Breast epithelium (tissue), 4 donors: ENCODE results near the gene CCT2. TPM values are rescaled to one million over a fixed set of nuclear protein-coding genes. Genes with fewer than 3 reads are reported as not detected.
"Not testable (repeated sequence)": the region's sequence is repeated elsewhere in the genome, so short reads cannot be mapped to it uniquely, and the experiment has no call there.

Experiments
- DNase-seq, 2 donors: peaks; one replicate each; pipeline ENCODE4 v3.0.0-alpha.2; 2019; ENCODE audit warnings: low spot score in 2 of 2
- H3K27ac ChIP-seq, 2 donors: fragments of 200-600 bp; sonication (generic) in 1 of 2; one replicate each; pipeline ENCODE4 v1.5.1; 2016 to 2019; ENCODE audit warnings: mild to moderate bottlenecking in 1 of 2
- H3K27me3 ChIP-seq, 2 donors: fragments of 200-600 bp; sonication (generic) in 1 of 2; one replicate each; pipeline versions ENCODE4 v1.5.1 to v1.6.0; 2017 to 2019; ENCODE audit warnings: control low read depth in 1 of 2, mild to moderate bottlenecking in 1 of 2
- H3K36me3 ChIP-seq: fragments of 200-600 bp; one replicate; pipeline ENCODE4 v1.5.1; 2019
- H3K4me1 ChIP-seq, 2 donors: fragments of 200-600 bp; sonication (generic); one replicate each; pipeline ENCODE4 v1.5.1; 2016 to 2019; ENCODE audit warnings: control low read depth in 1 of 2
- H3K4me3 ChIP-seq, 3 donors: fragments of 200-600 bp; sonication (generic); 1 replicate in 2 of 3; 2 replicates in 1 of 3; pipeline ENCODE4 v1.5.1; 2016 to 2019; ENCODE audit warnings: mild to moderate bottlenecking in 3 of 3, moderate library complexity in 2 of 3
- H3K9me3 ChIP-seq, 2 donors: fragments of 200-600 bp; sonication (generic) in 1 of 2; one replicate each; pipeline ENCODE4 v1.5.1; 2016 to 2019; ENCODE audit warnings: control low read depth in 1 of 2
- CTCF ChIP-seq, 3 donors: fragments of 450-650 bp; IDR thresholded peaks; one replicate each; pipeline ENCODE4 v1.5.1; 2016 to 2017; ENCODE audit warnings: antibody characterized with exemption in 3 of 3, mild to moderate bottlenecking in 3 of 3, moderate library complexity in 3 of 3
- POLR2A ChIP-seq: fragments of 450-650 bp; IDR thresholded peaks from one replicate; pipeline ENCODE4 v1.6.1; 2016; ENCODE audit warnings: antibody characterized with exemption, mild to moderate bottlenecking, moderate library complexity
- POLR2AphosphoS5 ChIP-seq, 3 donors: sonication (generic); formaldehyde crosslinking; IDR thresholded peaks; one replicate each; pipeline ENCODE4 v1.6.1; 2017; ENCODE audit warnings: antibody characterized with exemption in 3 of 3
- intact Hi-C: fragments of 100-400 bp; cut with DNase I; formaldehyde crosslinking; loops from one replicate; pipeline ENCODE4 v1.15.1; 2023; ENCODE audit warnings: low total_unique reads
- total RNA-seq, 3 donors: library from RNA; depleted of rRNA; stranded (reverse); fragments of >200 nt; gene quantifications; one replicate each; pipeline ENCODE4 v1.1.0, GENCODE V29; 2016

The CCT2 gene
- total RNA-seq, 3 donors from 2014 or later, result 80.2 to 126 (median 123) TPM

GRCh38 chr12:69601962-69602685 is 16.9 kb downstream of the CCT2 start:
- Histone ChIP-seq H3K9me3 (no peaks in the 10 kb centered on the region), H3K4me1 (no peaks in the 10 kb centered on the region), H3K4me3 (no peak overlapping the region), H3K27me3 (no peaks in the 10 kb centered on the region), H3K27ac (no peak overlapping the region), H3K36me3 (peaks cover 6% of the 10 kb centered on the region)
- DNase-seq, result no peak
- intact Hi-C loops, result no loop called here
- TF ChIP-seq CTCF (IDR thresholded peaks at IDR 0.05) (no peak), POLR2AphosphoS5 (IDR thresholded peaks at IDR 0.05) (no peak), POLR2A (no peak)

- H3K9me3 ChIP-seq, result no peaks in the 10 kb centered on the region
- no peak overlapping the region for H3K27ac ChIP-seq
- no peaks in the 10 kb centered on the region for H3K4me1 ChIP-seq
- H3K27me3 ChIP-seq, result no peaks in the 10 kb centered on the region
- no peak for TF ChIP-seq POLR2AphosphoS5 (IDR thresholded peaks at IDR 0.05)
- no peak for TF ChIP-seq POLR2A
- intact Hi-C loops, result no loop called here
- H3K4me3 ChIP-seq, result no peak overlapping the region
- DNase-seq, result no peak
- no peaks in the 10 kb centered on the region for H3K36me3 ChIP-seq
Observed at GRCh38 chr12:69602954-69603353, 17.7 kb downstream of the CCT2 start.

- DNase-seq, H3K27ac ChIP-seq, H3K9me3 ChIP-seq, H3K36me3 ChIP-seq, H3K4me1 ChIP-seq, H3K4me3 ChIP-seq, H3K27me3 ChIP-seq, intact Hi-C loops: not testable (repeated sequence)
Observed at GRCh38 chr12:69603556-69603955, 18.3 kb downstream of the CCT2 start.

- H3K27me3 ChIP-seq, H3K4me3 ChIP-seq, DNase-seq, H3K4me1 ChIP-seq, H3K36me3 ChIP-seq, H3K9me3 ChIP-seq, H3K27ac ChIP-seq, intact Hi-C loops: not testable (repeated sequence)
Observed at GRCh38 chr12:69604275-69604674, 19.0 kb downstream of the CCT2 start.

- intact Hi-C loops, result no loop called here
- Histone ChIP-seq H3K4me1 (no peaks in the 10 kb centered on the region), H3K36me3 (no peaks in the 10 kb centered on the region), H3K4me3 (no peak overlapping the region), H3K27ac (no peak overlapping the region), H3K27me3 (no peaks in the 10 kb centered on the region), H3K9me3 (no peaks in the 10 kb centered on the region)
- no peak for DNase-seq
- TF ChIP-seq CTCF (IDR thresholded peaks at IDR 0.05) (no peak), POLR2A (no peak), POLR2AphosphoS5 (IDR thresholded peaks at IDR 0.05) (no peak)
Observed at GRCh38 chr12:69608114-69608513, 22.9 kb downstream of the CCT2 start.

- intact Hi-C loops, result no loop called here
- H3K4me1 ChIP-seq, result no peaks in the 10 kb centered on the region
- H3K4me3 ChIP-seq, result no peak overlapping the region
- no peaks in the 10 kb centered on the region for H3K27me3 ChIP-seq
- no peak overlapping the region for H3K27ac ChIP-seq
- no peak for TF ChIP-seq POLR2A
- TF ChIP-seq CTCF (IDR thresholded peaks at IDR 0.05), result no peak
- no peak for TF ChIP-seq POLR2AphosphoS5 (IDR thresholded peaks at IDR 0.05)
- H3K9me3 ChIP-seq, result no peaks in the 10 kb centered on the region
- no peak for DNase-seq
- H3K36me3 ChIP-seq, result no peaks in the 10 kb centered on the region
Observed at GRCh38 chr12:69610126-69610525, 24.9 kb downstream of the CCT2 start.

- H3K36me3 ChIP-seq, result no peaks in the 10 kb centered on the region
- TF ChIP-seq CTCF (IDR thresholded peaks at IDR 0.05), result no peak
- no peak for TF ChIP-seq POLR2A
- TF ChIP-seq POLR2AphosphoS5 (IDR thresholded peaks at IDR 0.05), result no peak
- no peak for DNase-seq
- H3K9me3 ChIP-seq, result no peaks in the 10 kb centered on the region
- no peaks in the 10 kb centered on the region for H3K27me3 ChIP-seq
- no peak within 1 kb of the TSS for H3K27ac ChIP-seq
- intact Hi-C loops, result no loop called here
- no peak within 1 kb of the TSS for H3K4me3 ChIP-seq
- H3K4me1 ChIP-seq, result no peaks in the 10 kb centered on the region
Observed at GRCh38 chr12:69610729-69611128, 25.5 kb downstream of the CCT2 start, which contains the start of gene LRRC10. Gene LRRC10 (minus strand): TSS chr12:69610907. CDS start chr12:69610838, 69 bp downstream.
